HG03342 (cell line): ENCODE measurements around the gene PCDHA3.
"Not testable (repeated sequence)": the region's sequence is repeated elsewhere in the genome, so short reads cannot be mapped to it uniquely, and the experiment has no call there.

Experiments used
- ATAC-seq: cut with Tn5 transposase; IDR thresholded peaks from one replicate; pipeline ENCODE4 v1.9.1; 2021; ENCODE audit warnings: mild to moderate bottlenecking, moderate library complexity; ENCODE audit not compliant: unreplicated experiment

PCDHA3 gene

GRCh38 chr5:140800816-140801493, at the start of gene PCDHA3:
Gene PCDHA3 (plus strand): TSS chr5:140801057.
- ATAC-seq = no peak

GRCh38 chr5:140753561-140753960, 47.3 kb upstream of the PCDHA3 start:
- no peak for ATAC-seq

GRCh38 chr5:140764177-140764973, 36.5 kb upstream of the PCDHA3 start:
- ATAC-seq = no peak

GRCh38 chr5:140767444-140767843, 33.4 kb upstream of the PCDHA3 start:
- no peak for ATAC-seq

- ATAC-seq = no peak
Measured at GRCh38 chr5:140780512-140780911, 20.3 kb upstream of the PCDHA3 start.

- no peak for ATAC-seq
Measured at GRCh38 chr5:140785905-140786686, 14.8 kb upstream of the PCDHA3 start, which contains the start of gene PCDHA1. Gene PCDHA1 (plus strand): TSS chr5:140786140.

- not testable (repeated sequence) for ATAC-seq
Measured at GRCh38 chr5:140787422-140787821, 13.4 kb upstream of the PCDHA3 start.

GRCh38 chr5:140787849-140788504, 12.9 kb upstream of the PCDHA3 start:
- ATAC-seq = not testable (repeated sequence)

GRCh38 chr5:140791089-140791488, 9.8 kb upstream of the PCDHA3 start:
- no peak for ATAC-seq

- no peak for ATAC-seq
Measured at GRCh38 chr5:140794595-140795258, 6.1 kb upstream of the PCDHA3 start, which contains the start of gene PCDHA2. Gene PCDHA2 (plus strand): TSS chr5:140794852.

- no peak for ATAC-seq
Measured at GRCh38 chr5:140795259-140795641, 5.6 kb upstream of the PCDHA3 start.

- ATAC-seq = not testable (repeated sequence)
Measured at GRCh38 chr5:140796072-140796717, 4.7 kb upstream of the PCDHA3 start.

- no peak for ATAC-seq
Measured at GRCh38 chr5:140796718-140797095, 4.2 kb upstream of the PCDHA3 start.

- ATAC-seq = no peak
Measured at GRCh38 chr5:140801494-140801841, 611 bp downstream of the PCDHA3 start.

GRCh38 chr5:140802381-140802780, 1.5 kb downstream of the PCDHA3 start:
- not testable (repeated sequence) for ATAC-seq

GRCh38 chr5:140802781-140803271, 2.0 kb downstream of the PCDHA3 start:
- no peak for ATAC-seq

- no peak for ATAC-seq
Measured at GRCh38 chr5:140806834-140807775, 6.2 kb downstream of the PCDHA3 start, which contains the start of gene PCDHA4. Gene PCDHA4 (plus strand): TSS chr5:140807068.

GRCh38 chr5:140808241-140808888, 7.5 kb downstream of the PCDHA3 start:
- not testable (repeated sequence) for ATAC-seq
